Central memory CD8-positive, alpha-beta T cell (primary cell): Measurements from ENCODE around the gene TUBA8.
"Not testable (repeated sequence)": the region's sequence is repeated elsewhere in the genome, so short reads cannot be mapped to it uniquely, and the experiment has no call there.

Source experiments
- ATAC-seq: fragments of 150-1000 bp; cut with Tn5 transposase; replicated peaks from 2 replicates; pipeline ENCODE4 v1.10.0; 2022; ENCODE audit warnings: mild to moderate bottlenecking, moderate FRiP score, moderate number of reproducible peaks; ENCODE audit not compliant: poor library complexity, severe bottlenecking; ENCODE audit errors: extremely low read depth
- DNase-seq, 2 donors: peaks; one replicate each; pipeline ENCODE4 v3.0.0; 2021; ENCODE audit warnings: low spot score in 2 of 2
- H3K27ac Mint-ChIP-seq: one replicate; pipeline ENCODE4 v1.8.0; 2022; ENCODE audit warnings: low read depth, mild to moderate bottlenecking, moderate library complexity, mixed read lengths
- H3K27me3 Mint-ChIP-seq: one replicate; pipeline ENCODE4 v1.8.0; 2022; ENCODE audit warnings: mixed read lengths
- H3K36me3 Mint-ChIP-seq: one replicate; pipeline ENCODE4 v1.8.0; 2022; ENCODE audit warnings: mild to moderate bottlenecking, moderate library complexity, mixed read lengths; ENCODE audit not compliant: insufficient read depth
- H3K4me1 Mint-ChIP-seq: one replicate; pipeline ENCODE4 v1.8.0; 2022; ENCODE audit warnings: mixed read lengths
- H3K4me3 Mint-ChIP-seq: one replicate; pipeline ENCODE4 v1.8.0; 2022; ENCODE audit warnings: mild to moderate bottlenecking, moderate library complexity, mixed read lengths
- H3K9me3 Mint-ChIP-seq: one replicate; pipeline ENCODE4 v1.8.0; 2022; ENCODE audit warnings: mixed read lengths

TUBA8 gene

GRCh38 chr22:18155546-18155945 is 44.9 kb downstream of the TUBA8 start:
- not testable (repeated sequence) for H3K4me3 Mint-ChIP-seq, H3K36me3 Mint-ChIP-seq, ATAC-seq, DNase-seq, H3K9me3 Mint-ChIP-seq, H3K27me3 Mint-ChIP-seq, H3K27ac Mint-ChIP-seq
- peaks cover 15% of the 10 kb centered on the region for H3K4me1 Mint-ChIP-seq

- no peak for ATAC-seq
- H3K9me3 Mint-ChIP-seq, result no peaks in the 10 kb centered on the region
Measured at GRCh38 chr22:18156878-18157713, 46.5 kb downstream of the TUBA8 start.

GRCh38 chr22:18157714-18158028 is 47.1 kb downstream of the TUBA8 start:
- Mint-ChIP-seq H3K4me1 (peaks cover 3% of the 10 kb centered on the region), H3K9me3 (no peaks in the 10 kb centered on the region), H3K27me3 (no peaks in the 10 kb centered on the region), H3K4me3 (no peak overlapping the region), H3K27ac (no peak overlapping the region), H3K36me3 (peaks cover 9% of the 10 kb centered on the region)
- DNase-seq (no peak), ATAC-seq (no peak)

More at GRCh38 chr22:18156878-18157713, 46.5 kb downstream of the TUBA8 start:
- DNase-seq, result no peak
- no peak overlapping the region for H3K27ac Mint-ChIP-seq
- peaks cover 9% of the 10 kb centered on the region for H3K36me3 Mint-ChIP-seq
- no peaks in the 10 kb centered on the region for H3K27me3 Mint-ChIP-seq
- H3K4me1 Mint-ChIP-seq, result peaks cover 8% of the 10 kb centered on the region
- H3K4me3 Mint-ChIP-seq, result no peak overlapping the region

GRCh38 chr22:18160641-18161040 is 50.0 kb downstream of the TUBA8 start:
- not testable (repeated sequence) for H3K4me3 Mint-ChIP-seq, H3K4me1 Mint-ChIP-seq, ATAC-seq, DNase-seq, H3K27me3 Mint-ChIP-seq, H3K27ac Mint-ChIP-seq, H3K9me3 Mint-ChIP-seq
- H3K36me3 Mint-ChIP-seq, result peaks cover 11% of the 10 kb centered on the region

GRCh38 chr22:18163843-18164242 is 53.2 kb downstream of the TUBA8 start:
- H3K4me3 Mint-ChIP-seq, H3K9me3 Mint-ChIP-seq, H3K27me3 Mint-ChIP-seq, DNase-seq, H3K27ac Mint-ChIP-seq, H3K4me1 Mint-ChIP-seq, ATAC-seq: not testable (repeated sequence)
- peaks cover 13% of the 10 kb centered on the region for H3K36me3 Mint-ChIP-seq

- peaks cover 14% of the 10 kb centered on the region for H3K36me3 Mint-ChIP-seq
- not testable (repeated sequence) for H3K4me3 Mint-ChIP-seq, H3K9me3 Mint-ChIP-seq, ATAC-seq, DNase-seq, H3K27ac Mint-ChIP-seq, H3K27me3 Mint-ChIP-seq, H3K4me1 Mint-ChIP-seq
Measured at GRCh38 chr22:18164584-18164983, 54.0 kb downstream of the TUBA8 start.

- peaks cover 14% of the 10 kb centered on the region for H3K36me3 Mint-ChIP-seq
- not testable (repeated sequence) for H3K9me3 Mint-ChIP-seq, DNase-seq, H3K27ac Mint-ChIP-seq, ATAC-seq, H3K27me3 Mint-ChIP-seq, H3K4me1 Mint-ChIP-seq, H3K4me3 Mint-ChIP-seq
Measured at GRCh38 chr22:18165356-18165755, 54.7 kb downstream of the TUBA8 start.

- H3K27me3 Mint-ChIP-seq, H3K27ac Mint-ChIP-seq, H3K9me3 Mint-ChIP-seq, H3K4me3 Mint-ChIP-seq, ATAC-seq, DNase-seq, H3K4me1 Mint-ChIP-seq: not testable (repeated sequence)
- H3K36me3 Mint-ChIP-seq, result peaks cover 19% of the 10 kb centered on the region
Measured at GRCh38 chr22:18170284-18170683, 59.7 kb downstream of the TUBA8 start.

- peaks cover 18% of the 10 kb centered on the region for H3K36me3 Mint-ChIP-seq
- H3K9me3 Mint-ChIP-seq, H3K4me1 Mint-ChIP-seq, H3K27me3 Mint-ChIP-seq, H3K4me3 Mint-ChIP-seq, H3K27ac Mint-ChIP-seq, DNase-seq, ATAC-seq: not testable (repeated sequence)
Measured at GRCh38 chr22:18172203-18172602, 61.6 kb downstream of the TUBA8 start.

GRCh38 chr22:18172776-18173175 is 62.2 kb downstream of the TUBA8 start:
- not testable (repeated sequence) for H3K4me3 Mint-ChIP-seq, H3K9me3 Mint-ChIP-seq, ATAC-seq, H3K27me3 Mint-ChIP-seq, H3K4me1 Mint-ChIP-seq, DNase-seq
- H3K27ac Mint-ChIP-seq, result peak overlapping the region; percentile 23
- H3K36me3 Mint-ChIP-seq, result peaks cover 16% of the 10 kb centered on the region

- DNase-seq, H3K4me1 Mint-ChIP-seq: not testable (repeated sequence)
- H3K36me3 Mint-ChIP-seq, result peaks cover 15% of the 10 kb centered on the region
Measured at GRCh38 chr22:18173441-18173840, 62.8 kb downstream of the TUBA8 start.

More at GRCh38 chr22:18173441-18173840, 62.8 kb downstream of the TUBA8 start:
- not testable (repeated sequence) for ATAC-seq, H3K27me3 Mint-ChIP-seq, H3K4me3 Mint-ChIP-seq, H3K27ac Mint-ChIP-seq, H3K9me3 Mint-ChIP-seq
